HFFc6 (cell line): Measurements from ENCODE around the gene EXOSC1. TPM values are rescaled to one million over a fixed set of nuclear protein-coding genes. Genes with fewer than 3 reads are reported as not detected.

Source experiments
- DNase-seq: peaks from one replicate; pipeline ENCODE4 v3.0.0-alpha.2; 2018
- H3K27ac Mint-ChIP-seq: 2 replicates; pipeline ENCODE4 v1.8.0; 2020; ENCODE audit warnings: mild to moderate bottlenecking, mixed read lengths
- H3K27me3 Mint-ChIP-seq: 2 replicates; pipeline ENCODE4 v1.8.0; 2021; ENCODE audit warnings: mild to moderate bottlenecking, moderate library complexity, mixed read lengths; ENCODE audit not compliant: insufficient read depth
- H3K36me3 Mint-ChIP-seq: 2 replicates; pipeline ENCODE4 v1.8.0; 2021; ENCODE audit warnings: low read depth, mixed read lengths
- H3K4me1 Mint-ChIP-seq: 2 replicates; pipeline ENCODE4 v1.8.0; 2020; ENCODE audit warnings: low read depth, mixed read lengths
- H3K4me3 Mint-ChIP-seq: 2 replicates; pipeline ENCODE4 v1.8.0; 2020; ENCODE audit warnings: mild to moderate bottlenecking, moderate library complexity, mixed read lengths
- H3K9me3 Mint-ChIP-seq: 2 replicates; pipeline ENCODE4 v1.8.0; 2020; ENCODE audit warnings: mild to moderate bottlenecking, mixed read lengths
- total RNA-seq, 6 experiments: library from RNA; stranded (reverse); fragmentation: NEBNext Ultra II Directional; extraction: Animal tissue kit (Norgen Biotek cat#: 25700); gene quantifications; 2 replicates in 1 of 6; 3 replicates in 5 of 6; pipeline ENCODE4 v1.2.3, GENCODE V29; 2021
- TF ChIP-seq, protein P1 (sequence below): fragments of 200-600 bp; sonication (generic); IDR thresholded peaks from 2 replicates; pipeline ENCODE4 v1.5.0; 2021; ENCODE audit warnings: antibody characterized with exemption, mild to moderate bottlenecking

EXOSC1 gene
- total RNA-seq, 6 experiments from 2014 or later: 36.2 to 42.8 (median 39.9) TPM

DNA sequence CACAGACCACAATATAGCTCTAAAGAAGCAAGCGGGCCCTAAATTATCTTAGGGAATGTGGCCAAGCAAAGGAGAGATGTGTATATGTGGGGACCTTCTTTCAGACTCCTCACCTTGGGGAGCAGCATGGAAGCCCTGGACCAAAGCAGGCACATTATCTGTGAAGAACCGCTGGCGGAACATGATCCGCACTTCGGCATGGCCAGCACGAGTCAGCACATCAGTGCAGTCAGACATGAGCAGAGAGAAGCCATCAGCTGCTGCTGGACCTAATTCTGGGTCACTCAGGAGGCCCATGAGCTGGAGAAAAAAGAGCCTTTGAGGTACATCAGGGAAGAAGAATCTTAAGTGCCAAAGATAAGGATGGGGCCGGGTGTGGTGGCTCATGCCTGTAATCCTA, 14.1 kb upstream of the EXOSC1 start:
- Mint-ChIP-seq H3K4me3 (no peak overlapping the region), H3K27ac (peak overlapping the region; percentile 15; the same call in 1 of the 2 replicates), H3K36me3 (peaks cover 45% of the 10 kb centered on the region)

DNA sequence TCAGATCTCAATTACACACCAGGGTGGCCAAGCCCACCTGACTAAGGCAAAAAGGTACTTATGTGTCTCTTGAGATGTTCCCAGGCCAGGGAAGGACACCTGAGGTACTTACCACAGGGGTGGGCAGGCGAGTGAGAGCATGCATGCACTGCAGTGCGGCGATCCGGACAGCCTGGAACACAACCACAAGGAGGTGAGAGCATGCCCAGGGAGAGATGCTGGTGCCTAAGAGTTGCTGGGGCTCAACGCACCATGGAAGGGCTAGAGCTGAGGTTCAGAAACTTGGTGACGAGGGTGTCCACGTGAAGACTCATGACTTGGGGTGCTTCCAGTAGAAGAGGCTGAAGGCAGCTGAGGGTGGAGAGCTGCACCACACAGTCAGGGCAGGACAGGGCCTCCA, 13.3 kb upstream of the EXOSC1 start:
- H3K36me3 Mint-ChIP-seq: peaks cover 46% of the 10 kb centered on the region
- no peak overlapping the region; the same call in 1 of the 2 replicates for H3K4me3 Mint-ChIP-seq
- DNase-seq: no peak
- no peak overlapping the region; the same call in 1 of the 2 replicates for H3K27ac Mint-ChIP-seq
- peaks cover 3% of the 10 kb centered on the region; the same call in 1 of the 2 replicates for H3K27me3 Mint-ChIP-seq
- H3K4me1 Mint-ChIP-seq: peaks cover 17% of the 10 kb centered on the region
- TF ChIP-seq, protein P1, sequence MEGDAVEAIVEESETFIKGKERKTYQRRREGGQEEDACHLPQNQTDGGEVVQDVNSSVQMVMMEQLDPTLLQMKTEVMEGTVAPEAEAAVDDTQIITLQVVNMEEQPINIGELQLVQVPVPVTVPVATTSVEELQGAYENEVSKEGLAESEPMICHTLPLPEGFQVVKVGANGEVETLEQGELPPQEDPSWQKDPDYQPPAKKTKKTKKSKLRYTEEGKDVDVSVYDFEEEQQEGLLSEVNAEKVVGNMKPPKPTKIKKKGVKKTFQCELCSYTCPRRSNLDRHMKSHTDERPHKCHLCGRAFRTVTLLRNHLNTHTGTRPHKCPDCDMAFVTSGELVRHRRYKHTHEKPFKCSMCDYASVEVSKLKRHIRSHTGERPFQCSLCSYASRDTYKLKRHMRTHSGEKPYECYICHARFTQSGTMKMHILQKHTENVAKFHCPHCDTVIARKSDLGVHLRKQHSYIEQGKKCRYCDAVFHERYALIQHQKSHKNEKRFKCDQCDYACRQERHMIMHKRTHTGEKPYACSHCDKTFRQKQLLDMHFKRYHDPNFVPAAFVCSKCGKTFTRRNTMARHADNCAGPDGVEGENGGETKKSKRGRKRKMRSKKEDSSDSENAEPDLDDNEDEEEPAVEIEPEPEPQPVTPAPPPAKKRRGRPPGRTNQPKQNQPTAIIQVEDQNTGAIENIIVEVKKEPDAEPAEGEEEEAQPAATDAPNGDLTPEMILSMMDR: no peak
- no peaks in the 10 kb centered on the region for H3K9me3 Mint-ChIP-seq

More for the DNA sequence above, 14.1 kb upstream of the EXOSC1 start:
- TF ChIP-seq, protein P1: no peak
- H3K9me3 Mint-ChIP-seq: no peaks in the 10 kb centered on the region
- no peaks in the 10 kb centered on the region; the same call in 1 of the 2 replicates for H3K27me3 Mint-ChIP-seq
- H3K4me1 Mint-ChIP-seq: peaks cover 12% of the 10 kb centered on the region
- DNase-seq: no peak

DNA sequence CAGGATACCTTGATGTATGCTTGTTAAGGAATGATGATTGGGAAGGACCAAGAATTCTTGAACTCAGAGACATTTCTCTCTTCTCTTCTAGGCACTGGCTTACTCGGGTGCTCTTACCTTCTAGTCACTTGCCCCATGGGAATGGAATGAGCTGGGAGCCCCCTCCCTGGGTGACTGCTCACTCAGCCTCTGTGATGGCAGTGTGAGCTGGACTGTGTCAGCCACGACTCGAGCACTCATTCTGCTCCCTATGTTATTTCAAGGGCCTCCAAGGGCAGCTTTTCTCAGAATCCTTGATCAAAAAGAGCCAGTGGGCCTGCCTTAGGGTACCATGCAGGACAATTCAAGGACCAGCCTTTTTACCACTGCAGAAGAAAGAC, 10.9 kb upstream of the EXOSC1 start:
- Mint-ChIP-seq H3K4me3 (no peak overlapping the region), H3K9me3 (no peaks in the 10 kb centered on the region), H3K4me1 (peaks cover 11% of the 10 kb centered on the region), H3K36me3 (peaks cover 46% of the 10 kb centered on the region), H3K27me3 (peaks cover 8% of the 10 kb centered on the region), H3K27ac (peak overlapping the region; percentile 69)
- no peak for DNase-seq
- TF ChIP-seq, protein P1: no peak

DNA sequence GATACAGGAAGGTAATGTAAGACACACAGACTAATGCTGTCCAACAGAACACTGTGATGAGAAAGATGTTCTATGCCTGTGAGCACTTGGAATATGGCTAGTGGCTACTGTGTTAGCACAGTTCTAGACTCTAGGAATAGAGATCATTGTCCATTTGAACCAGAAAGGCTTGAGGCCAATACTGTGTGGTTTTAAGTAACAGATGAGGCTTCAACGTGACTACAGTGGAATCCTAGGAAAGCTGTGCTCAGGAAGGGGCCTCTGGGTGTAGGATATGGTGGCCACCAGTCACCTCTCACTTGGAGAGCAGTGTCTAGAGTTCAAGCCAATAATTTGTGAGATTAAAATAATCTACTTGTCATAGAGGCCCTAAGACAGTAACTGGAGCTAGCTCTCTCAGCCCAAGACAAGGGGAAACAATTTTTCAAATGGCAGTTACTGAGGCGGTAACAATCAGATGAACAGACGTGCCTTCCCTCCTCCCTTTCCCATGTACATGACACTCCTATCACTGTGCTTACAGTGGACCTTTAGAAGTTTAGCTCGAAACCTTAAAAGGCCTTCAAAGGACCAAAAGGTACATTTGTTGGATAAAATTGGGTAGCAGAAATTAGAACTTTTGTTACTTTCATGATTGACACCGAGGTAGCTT, 10.4 kb upstream of the EXOSC1 start:
- no peaks in the 10 kb centered on the region for H3K9me3 Mint-ChIP-seq
- peaks cover 12% of the 10 kb centered on the region for H3K27me3 Mint-ChIP-seq
- H3K4me1 Mint-ChIP-seq: peaks cover 12% of the 10 kb centered on the region
- no peak for DNase-seq
- H3K4me3 Mint-ChIP-seq: no peak overlapping the region
- peak overlapping the region; percentile 69 for H3K27ac Mint-ChIP-seq
- TF ChIP-seq, protein P1: no peak
- H3K36me3 Mint-ChIP-seq: peaks cover 42% of the 10 kb centered on the region

DNA sequence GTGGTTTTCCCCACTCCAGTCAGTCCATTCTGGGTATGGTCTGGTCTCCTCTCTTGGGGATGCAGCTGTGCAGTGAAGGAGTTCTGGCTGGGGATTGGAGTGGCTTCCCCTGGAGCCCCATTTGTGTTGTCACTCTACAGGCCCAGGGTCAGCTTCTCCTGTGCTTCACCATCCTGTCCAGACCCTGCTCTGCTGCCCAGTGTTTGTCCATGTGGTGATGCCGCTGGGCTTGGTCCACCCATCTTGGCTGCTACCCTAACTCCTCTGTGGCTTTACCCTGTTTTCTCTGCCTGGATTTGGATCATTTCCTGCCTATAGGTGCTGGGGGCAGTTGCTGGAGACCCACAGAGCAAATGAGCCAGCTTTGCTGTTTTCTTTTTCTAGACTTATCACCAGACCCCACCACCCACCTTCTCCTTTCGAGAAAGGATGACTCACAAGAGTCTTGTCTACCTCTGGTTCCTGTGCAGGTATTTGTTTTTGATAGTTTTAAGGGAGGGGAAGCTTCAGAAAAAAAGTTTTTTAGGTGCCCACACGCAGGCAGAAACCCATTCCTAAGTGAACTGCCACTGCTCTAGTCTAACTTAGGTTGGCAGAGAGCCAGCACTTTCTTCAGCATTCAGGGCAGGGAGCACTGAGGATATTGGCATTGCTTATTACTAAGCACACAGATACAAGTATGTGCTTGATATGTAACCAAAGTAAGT, 8.7 kb upstream of the EXOSC1 start:
- Mint-ChIP-seq H3K4me1 (peaks cover 22% of the 10 kb centered on the region), H3K9me3 (no peaks in the 10 kb centered on the region), H3K27me3 (peaks cover 12% of the 10 kb centered on the region), H3K27ac (peak overlapping the region; percentile 5), H3K36me3 (peaks cover 38% of the 10 kb centered on the region), H3K4me3 (no peak overlapping the region; the same call in 1 of the 2 replicates)
- DNase-seq: no peak
- TF ChIP-seq, protein P1: no peak
